ENCODE results near the gene URB2. TPM values are rescaled to one million over a fixed set of nuclear protein-coding genes. Genes with fewer than 3 reads are reported as not detected.

The URB2 gene
- total RNA-seq, 1 experiment from 2014 or later = 20.4 TPM

DNA sequence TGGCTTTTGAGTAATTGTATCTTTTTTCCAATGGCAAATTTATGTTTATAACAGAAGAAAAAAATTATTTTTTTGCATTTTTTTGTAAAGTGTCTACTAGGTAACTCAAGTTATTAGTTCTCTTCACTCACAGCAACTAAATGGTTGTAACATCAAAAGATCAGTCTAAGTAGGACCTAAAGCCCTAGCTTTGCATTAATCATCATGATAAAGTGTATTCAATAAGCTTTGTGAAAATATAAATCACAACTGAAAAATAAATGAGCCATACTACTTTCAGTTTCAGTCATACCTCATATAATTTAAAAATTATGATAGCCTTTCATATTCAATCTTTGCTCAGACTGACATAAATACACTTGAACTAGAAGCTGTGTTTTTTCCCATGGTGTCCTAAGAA lies 7.0 kb upstream of the URB2 start:
- no TSS peak for BruUV-seq (replicated peaks)
- ChIA-PET RAD21 (ENCODE audit: low non-redundant PET in 1 of 2, low total read pairs in 2 of 2, uncharacterized antibody in 2 of 2, unreplicated experiment in 2 of 2) (no interaction called here), CTCF (no interaction called here), POLR2A (no interaction called here)
- Histone ChIP-seq H3K4me2 (ENCODE audit: low read length) (no peak overlapping the region), H2AFZ (ENCODE audit: low read depth, low read length, poor library complexity, severe bottlenecking) (no peak overlapping the region), H3K27ac (ENCODE audit: low read depth, low read length) (no peak overlapping the region), H4K20me1 (ENCODE audit: insufficient read depth) (no peaks in the 10 kb centered on the region), H3K27me3 (ENCODE audit: insufficient read depth, low read length) (no peaks in the 10 kb centered on the region), H3K9ac (ENCODE audit: low read length) (no peak overlapping the region), H3K9me2 (ENCODE audit: insufficient read depth) (no peaks in the 10 kb centered on the region), H3K9me3 (ENCODE audit: control insufficient read depth in 1 of 2, insufficient read depth in 1 of 2, low read depth in 1 of 2, low read length in 2 of 2) (no peaks in the 10 kb centered on the region), H3K4me1 (ENCODE audit: control insufficient read depth in 1 of 2, insufficient read depth in 2 of 2, low read length in 2 of 2) (peaks cover 0 to under 1% of the 10 kb centered on the region in 2 experiments; a peak in 2 of 4 replicates), H3K4me3 (replicated peaks in 1 of 2; ENCODE audit: low read depth in 1 of 2, low read length in 2 of 2) (no peak overlapping the region), H3K36me3 (ENCODE audit: control insufficient read depth in 1 of 2, insufficient read depth in 2 of 2, low read length in 2 of 2) (no peaks in the 10 kb centered on the region), H3K79me2 (ENCODE audit: insufficient read depth, low read length) (peaks cover 95% of the 10 kb centered on the region)
- ATAC-seq (no peak), DNase-seq (ENCODE audit: low read depth, low spot score) (no peak)
- intact Hi-C loops (cut with micrococcal nuclease) = no loop called here
- TF ChIP-seq RAD21 (IDR thresholded peaks at IDR 0.05; ENCODE audit: low read depth) = no peak
- no peak for TF ChIP-seq EZH2phosphoT487 (IDR thresholded peaks at IDR 0.05; ENCODE audit: borderline replicate concordance)
- no peak for TF ChIP-seq ELF1 (IDR thresholded peaks at IDR 0.05; ENCODE audit: borderline replicate concordance, low read depth)
- TF ChIP-seq, protein P1, sequence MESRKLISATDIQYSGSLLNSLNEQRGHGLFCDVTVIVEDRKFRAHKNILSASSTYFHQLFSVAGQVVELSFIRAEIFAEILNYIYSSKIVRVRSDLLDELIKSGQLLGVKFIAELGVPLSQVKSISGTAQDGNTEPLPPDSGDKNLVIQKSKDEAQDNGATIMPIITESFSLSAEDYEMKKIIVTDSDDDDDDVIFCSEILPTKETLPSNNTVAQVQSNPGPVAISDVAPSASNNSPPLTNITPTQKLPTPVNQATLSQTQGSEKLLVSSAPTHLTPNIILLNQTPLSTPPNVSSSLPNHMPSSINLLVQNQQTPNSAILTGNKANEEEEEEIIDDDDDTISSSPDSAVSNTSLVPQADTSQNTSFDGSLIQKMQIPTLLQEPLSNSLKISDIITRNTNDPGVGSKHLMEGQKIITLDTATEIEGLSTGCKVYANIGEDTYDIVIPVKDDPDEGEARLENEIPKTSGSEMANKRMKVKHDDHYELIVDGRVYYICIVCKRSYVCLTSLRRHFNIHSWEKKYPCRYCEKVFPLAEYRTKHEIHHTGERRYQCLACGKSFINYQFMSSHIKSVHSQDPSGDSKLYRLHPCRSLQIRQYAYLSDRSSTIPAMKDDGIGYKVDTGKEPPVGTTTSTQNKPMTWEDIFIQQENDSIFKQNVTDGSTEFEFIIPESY (IDR thresholded peaks at IDR 0.05; ENCODE audit: extremely low read depth, insufficient replicate concordance, low read length) = no peak
- TF ChIP-seq, protein P2, sequence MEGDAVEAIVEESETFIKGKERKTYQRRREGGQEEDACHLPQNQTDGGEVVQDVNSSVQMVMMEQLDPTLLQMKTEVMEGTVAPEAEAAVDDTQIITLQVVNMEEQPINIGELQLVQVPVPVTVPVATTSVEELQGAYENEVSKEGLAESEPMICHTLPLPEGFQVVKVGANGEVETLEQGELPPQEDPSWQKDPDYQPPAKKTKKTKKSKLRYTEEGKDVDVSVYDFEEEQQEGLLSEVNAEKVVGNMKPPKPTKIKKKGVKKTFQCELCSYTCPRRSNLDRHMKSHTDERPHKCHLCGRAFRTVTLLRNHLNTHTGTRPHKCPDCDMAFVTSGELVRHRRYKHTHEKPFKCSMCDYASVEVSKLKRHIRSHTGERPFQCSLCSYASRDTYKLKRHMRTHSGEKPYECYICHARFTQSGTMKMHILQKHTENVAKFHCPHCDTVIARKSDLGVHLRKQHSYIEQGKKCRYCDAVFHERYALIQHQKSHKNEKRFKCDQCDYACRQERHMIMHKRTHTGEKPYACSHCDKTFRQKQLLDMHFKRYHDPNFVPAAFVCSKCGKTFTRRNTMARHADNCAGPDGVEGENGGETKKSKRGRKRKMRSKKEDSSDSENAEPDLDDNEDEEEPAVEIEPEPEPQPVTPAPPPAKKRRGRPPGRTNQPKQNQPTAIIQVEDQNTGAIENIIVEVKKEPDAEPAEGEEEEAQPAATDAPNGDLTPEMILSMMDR (IDR thresholded peaks at IDR 0.05 in 2 of 3, conservative IDR thresholded peaks at IDR 0.05 in 1 of 3; ENCODE audit: borderline replicate concordance in 1 of 3, insufficient read depth in 1 of 3, low read depth in 2 of 3, low read length in 2 of 3) = no peak
- TF ChIP-seq, protein P3, sequence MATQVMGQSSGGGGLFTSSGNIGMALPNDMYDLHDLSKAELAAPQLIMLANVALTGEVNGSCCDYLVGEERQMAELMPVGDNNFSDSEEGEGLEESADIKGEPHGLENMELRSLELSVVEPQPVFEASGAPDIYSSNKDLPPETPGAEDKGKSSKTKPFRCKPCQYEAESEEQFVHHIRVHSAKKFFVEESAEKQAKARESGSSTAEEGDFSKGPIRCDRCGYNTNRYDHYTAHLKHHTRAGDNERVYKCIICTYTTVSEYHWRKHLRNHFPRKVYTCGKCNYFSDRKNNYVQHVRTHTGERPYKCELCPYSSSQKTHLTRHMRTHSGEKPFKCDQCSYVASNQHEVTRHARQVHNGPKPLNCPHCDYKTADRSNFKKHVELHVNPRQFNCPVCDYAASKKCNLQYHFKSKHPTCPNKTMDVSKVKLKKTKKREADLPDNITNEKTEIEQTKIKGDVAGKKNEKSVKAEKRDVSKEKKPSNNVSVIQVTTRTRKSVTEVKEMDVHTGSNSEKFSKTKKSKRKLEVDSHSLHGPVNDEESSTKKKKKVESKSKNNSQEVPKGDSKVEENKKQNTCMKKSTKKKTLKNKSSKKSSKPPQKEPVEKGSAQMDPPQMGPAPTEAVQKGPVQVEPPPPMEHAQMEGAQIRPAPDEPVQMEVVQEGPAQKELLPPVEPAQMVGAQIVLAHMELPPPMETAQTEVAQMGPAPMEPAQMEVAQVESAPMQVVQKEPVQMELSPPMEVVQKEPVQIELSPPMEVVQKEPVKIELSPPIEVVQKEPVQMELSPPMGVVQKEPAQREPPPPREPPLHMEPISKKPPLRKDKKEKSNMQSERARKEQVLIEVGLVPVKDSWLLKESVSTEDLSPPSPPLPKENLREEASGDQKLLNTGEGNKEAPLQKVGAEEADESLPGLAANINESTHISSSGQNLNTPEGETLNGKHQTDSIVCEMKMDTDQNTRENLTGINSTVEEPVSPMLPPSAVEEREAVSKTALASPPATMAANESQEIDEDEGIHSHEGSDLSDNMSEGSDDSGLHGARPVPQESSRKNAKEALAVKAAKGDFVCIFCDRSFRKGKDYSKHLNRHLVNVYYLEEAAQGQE (IDR thresholded peaks at IDR 0.05; ENCODE audit: low read depth) = no peak
- TF ChIP-seq, protein P4, sequence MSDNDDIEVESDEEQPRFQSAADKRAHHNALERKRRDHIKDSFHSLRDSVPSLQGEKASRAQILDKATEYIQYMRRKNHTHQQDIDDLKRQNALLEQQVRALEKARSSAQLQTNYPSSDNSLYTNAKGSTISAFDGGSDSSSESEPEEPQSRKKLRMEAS (IDR thresholded peaks at IDR 0.05) = no peak
- TF ChIP-seq EZH2 (IDR thresholded peaks at IDR 0.05) = no peak
- no peak for TF ChIP-seq ZNF274 (IDR thresholded peaks at IDR 0.05; ENCODE audit: low read depth, low read length)
